Endometrial microvascular endothelial cells (primary cell): ENCODE results near the gene PPP3CB. TPM values are rescaled to one million over a fixed set of nuclear protein-coding genes. Genes with fewer than 3 reads are reported as not detected.

Experiments
- in situ Hi-C: cut with HindIII; loops from 2 replicates; pipeline ENCODE4 v1.10.0; 2017; ENCODE audit warnings: low sequenced_read_pairs, low pct_unique_long_range_greater_than_20kb; ENCODE audit errors: inconsistent ontology term
- total RNA-seq: library from RNA; depleted of rRNA; stranded (reverse); fragments of >200 nt; gene quantifications from one replicate; pipeline ENCODE4 v1.2.3, GENCODE V29; 2015; ENCODE audit errors: inconsistent ontology term

Gene PPP3CB
- total RNA-seq, 1 donor from 2014 or later, result 18.8 TPM

GRCh38 chr10:73493781-73494180 is 2.0 kb downstream of the PPP3CB start:
- in situ Hi-C loops, result no loop called here

DNA sequence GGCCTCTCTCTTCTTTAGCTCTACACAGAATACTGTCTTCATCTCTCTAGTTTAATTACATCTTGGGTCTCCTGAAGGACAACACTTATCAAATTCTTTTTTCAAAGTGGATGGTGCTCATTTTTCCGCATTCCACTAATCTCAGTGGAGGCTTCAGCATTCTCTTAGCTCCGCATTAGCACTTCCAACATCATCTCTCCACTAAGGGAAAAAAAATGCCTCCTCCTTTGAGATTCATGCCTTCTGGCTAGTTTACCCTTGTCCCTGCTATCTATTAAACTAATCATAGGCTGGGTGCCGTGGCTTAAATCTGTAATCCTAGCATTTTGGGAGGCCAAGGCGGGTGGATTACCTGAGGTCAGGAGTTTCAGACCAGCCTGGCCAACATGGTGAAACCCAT is 9.2 kb downstream of the PPP3CB start:
- in situ Hi-C loops, result no loop called here

DNA sequence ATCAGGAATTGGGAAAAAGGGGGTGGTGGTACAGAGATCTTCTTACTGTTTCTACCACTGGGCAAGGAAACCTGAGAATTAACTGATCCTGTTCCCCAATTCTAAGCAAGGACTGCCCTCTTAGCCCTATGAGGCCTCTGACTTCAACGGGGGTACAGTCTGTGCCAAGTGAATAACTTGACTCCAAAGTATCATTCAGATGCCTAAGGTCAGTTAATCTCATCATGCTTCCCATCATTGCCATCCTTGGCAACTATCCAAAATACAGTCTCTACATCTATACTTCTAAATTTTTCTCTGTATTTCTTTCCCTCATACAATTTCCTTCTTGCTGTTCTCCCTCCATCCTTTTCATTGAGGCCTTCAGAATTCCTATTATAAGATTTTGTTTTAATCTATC is 10.5 kb downstream of the PPP3CB start:
- in situ Hi-C loops, result no loop called here

DNA sequence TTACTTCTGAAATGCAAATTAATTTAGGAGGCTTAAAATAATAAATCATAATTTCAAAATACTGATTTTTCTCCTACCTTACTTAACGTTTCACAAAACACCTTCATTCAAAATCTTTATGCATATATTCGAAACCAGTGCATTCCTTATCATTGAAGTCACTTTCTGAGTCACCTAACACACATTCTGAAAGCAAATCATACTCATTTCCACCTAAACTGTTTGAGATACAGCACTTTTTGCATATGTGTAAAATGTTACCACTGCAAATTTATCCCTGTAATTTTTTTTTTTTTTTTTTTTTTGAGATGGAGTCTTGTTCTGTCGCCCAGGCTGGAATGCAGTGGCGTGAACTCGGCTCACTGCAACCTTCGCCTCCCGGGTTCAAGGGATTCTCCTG is 15.7 kb downstream of the PPP3CB start:
- in situ Hi-C loops, result no loop called here

- in situ Hi-C loops, result no loop called here
Measured at GRCh38 chr10:73478636-73479035, 17.2 kb downstream of the PPP3CB start.

DNA sequence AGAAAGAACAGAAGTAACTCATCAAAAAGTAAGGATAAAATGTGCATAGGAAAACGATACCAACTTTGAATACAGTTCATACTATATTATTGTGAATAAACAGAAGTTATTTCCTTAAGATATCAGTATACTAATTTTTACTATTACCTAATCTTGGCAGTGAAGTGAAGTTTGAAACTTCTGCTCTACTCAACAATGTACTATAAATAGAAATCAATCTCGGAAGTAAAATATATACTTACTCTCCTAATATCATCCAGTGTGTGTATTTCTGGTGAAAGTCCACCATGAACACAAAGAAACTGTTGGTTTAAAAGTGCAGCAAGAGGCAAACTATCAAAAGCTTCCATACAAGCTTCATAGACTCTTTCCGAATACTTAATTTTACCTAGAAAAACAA is 24.6 kb downstream of the PPP3CB start:
- in situ Hi-C loops, result no loop called here

DNA sequence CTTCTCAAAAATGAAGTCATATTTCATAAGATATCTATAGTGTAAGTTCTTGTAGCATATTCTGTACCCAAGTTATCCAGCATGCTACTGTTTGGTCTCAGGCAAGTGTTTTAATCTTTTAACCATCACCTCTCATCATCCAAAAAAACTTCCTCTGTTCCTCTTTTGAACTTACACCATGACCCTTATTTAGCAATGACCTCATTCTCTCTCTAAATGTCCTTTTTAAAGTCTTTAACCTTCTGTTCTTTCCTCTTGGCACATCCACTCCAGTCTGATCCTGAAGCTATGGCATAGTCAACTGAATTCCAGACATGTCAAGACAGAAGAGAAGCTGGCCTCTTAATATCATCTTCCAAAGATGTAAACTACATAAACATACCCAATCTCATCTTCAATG is 26.2 kb downstream of the PPP3CB start:
- in situ Hi-C loops, result no loop called here

DNA sequence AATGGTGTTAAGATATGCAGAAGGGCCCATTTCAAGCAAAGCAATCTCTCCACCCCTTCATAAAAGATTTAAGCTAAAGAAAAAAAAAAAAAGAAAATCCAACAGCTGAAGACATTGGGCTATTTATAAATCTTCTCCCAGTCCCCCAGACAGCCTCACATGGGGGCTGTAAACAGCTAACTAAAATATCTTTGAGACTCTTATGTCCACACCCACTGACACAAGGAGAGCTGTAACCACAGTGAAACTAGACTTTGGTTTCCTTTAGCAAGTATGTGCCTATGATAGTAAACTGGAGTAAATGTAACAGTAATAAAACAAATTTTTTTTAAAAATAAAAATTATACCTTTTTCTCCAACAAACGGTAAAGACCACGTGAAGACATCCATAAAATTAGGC is 28.6 kb downstream of the PPP3CB start:
- in situ Hi-C loops, result no loop called here

DNA sequence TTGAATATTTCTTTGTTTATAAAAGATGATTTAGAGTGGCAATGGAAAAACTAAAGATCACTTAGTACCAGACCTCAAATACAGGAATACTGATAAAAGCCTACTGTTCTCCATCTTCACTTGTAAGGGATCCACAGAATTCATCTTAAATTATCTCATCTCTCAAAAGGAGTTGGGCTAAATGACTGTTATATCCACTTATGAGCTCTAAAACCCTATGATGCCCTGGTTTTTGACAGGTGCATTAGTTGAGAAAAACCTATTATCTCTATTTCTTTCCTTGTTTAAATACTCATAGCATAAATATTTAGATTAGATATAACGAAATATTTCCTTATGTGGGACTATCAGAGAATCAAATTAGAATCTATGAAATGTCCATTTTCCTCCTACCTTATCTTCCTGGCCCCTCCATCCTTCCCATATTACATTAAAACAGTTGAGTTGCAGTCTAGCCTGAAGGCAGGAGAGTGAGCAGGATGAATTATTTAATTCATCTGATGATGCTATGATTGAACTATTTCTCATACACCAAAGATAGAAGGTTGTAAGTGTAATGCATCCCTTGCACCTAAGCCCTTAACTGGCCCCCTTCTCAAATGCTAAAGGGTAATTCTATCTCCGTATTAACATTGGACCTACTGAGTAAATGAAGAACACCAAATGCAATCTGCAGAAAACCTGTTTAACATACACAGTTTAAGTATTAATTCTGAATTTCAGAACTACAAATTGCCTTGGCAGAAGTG is 29.7 kb downstream of the PPP3CB start:
- in situ Hi-C loops, result no loop called here

DNA sequence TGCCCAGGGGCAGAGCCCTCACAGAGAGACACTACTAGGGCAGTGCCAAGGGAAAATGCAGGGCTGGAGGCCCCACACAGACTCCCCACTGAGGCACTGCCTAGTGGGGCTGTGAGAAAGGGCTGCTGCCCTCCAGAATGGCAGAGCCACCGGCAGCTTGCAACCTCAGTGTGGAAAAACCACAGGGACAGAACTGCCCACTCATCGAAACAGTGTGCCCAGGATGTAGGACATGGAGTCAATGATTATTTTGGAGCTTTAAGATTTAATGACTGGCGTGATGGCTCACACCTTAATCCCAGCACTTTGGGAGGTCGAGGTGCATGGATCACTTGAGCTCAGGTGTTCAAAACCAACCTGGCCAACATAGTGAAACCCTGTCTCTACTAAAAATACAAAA is 34.9 kb downstream of the PPP3CB start:
- in situ Hi-C loops, result no loop called here

GRCh38 chr10:73459683-73460314 is 36.0 kb downstream of the PPP3CB start:
- in situ Hi-C loops, result no loop called here

- in situ Hi-C loops, result no loop called here
Measured at GRCh38 chr10:73456187-73456890, 39.5 kb downstream of the PPP3CB start.

- in situ Hi-C loops, result no loop called here
Measured at GRCh38 chr10:73449113-73449512, 46.7 kb downstream of the PPP3CB start.

- in situ Hi-C loops, result no loop called here
Measured at GRCh38 chr10:73448384-73448783, 47.4 kb downstream of the PPP3CB start.

- in situ Hi-C loops, result no loop called here
Measured at GRCh38 chr10:73446926-73447325, 48.9 kb downstream of the PPP3CB start.

DNA sequence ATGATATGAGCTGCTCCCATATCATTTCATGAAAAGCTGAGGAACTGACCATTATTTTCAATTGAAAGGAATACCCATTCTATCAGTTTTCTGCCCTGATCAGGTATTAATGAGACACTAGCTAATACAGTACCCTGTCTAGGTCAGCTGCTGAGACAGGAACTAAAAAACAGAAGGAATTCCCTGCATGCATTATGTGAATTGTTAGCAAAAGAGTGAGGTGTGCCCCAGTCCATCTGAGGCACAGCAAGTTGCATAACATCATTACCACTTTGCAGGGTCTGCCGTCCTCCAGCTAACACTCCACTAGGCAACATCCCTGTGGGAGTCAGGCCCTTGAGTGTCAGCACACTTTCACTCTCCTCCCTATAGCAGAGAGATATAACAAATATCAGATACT is 51.4 kb downstream of the PPP3CB start:
- in situ Hi-C loops, result no loop called here

DNA sequence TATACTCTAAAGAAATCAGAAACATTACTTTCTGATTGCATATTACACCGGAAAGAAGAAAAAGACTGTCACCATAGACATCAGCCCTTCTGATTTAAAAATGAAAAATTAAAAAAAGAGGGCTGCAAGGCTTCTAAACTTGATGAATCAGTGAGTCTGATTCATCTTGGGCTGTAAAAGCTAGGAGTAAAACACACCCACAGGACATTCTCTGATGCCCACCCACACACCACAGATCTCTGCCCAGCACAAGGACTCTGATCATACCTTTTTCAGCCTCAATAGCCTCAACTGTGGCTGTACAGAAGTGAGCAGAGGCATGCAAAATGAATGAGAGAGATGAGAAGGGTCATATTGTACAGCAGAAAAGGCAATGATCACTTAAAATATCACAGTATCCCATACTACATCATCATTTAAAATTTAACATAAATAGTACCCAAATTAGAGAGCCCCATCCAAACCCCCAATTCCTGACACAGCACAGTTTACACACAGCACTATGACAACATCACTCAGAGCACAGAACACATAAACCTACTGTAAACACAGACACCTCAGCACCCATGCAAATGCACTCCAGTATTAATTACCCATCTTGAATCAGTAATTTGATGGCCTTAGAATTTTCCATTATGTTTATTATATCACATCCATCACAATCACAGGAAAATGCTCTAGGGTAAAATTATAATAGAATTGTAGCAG is 56.1 kb downstream of the PPP3CB start:
- in situ Hi-C loops, result no loop called here

DNA sequence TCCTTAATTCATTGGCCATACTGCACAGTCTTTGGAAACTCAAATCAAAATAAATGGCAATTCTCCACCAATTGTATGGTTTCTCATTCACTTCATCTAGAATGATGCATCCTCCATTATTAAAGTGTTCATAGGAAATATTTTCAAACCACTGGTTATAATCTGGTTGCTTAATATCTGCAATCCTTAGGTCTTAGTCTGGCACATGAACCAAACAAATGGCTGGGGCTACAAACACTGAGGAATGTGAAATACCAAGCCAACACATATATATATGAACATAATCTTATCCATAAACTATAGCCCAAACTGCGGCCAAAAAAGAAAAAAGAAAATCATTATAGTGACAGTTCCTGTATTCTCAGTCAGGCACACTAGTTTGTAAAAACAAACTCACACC is 56.8 kb downstream of the PPP3CB start:
- in situ Hi-C loops, result no loop called here

DNA sequence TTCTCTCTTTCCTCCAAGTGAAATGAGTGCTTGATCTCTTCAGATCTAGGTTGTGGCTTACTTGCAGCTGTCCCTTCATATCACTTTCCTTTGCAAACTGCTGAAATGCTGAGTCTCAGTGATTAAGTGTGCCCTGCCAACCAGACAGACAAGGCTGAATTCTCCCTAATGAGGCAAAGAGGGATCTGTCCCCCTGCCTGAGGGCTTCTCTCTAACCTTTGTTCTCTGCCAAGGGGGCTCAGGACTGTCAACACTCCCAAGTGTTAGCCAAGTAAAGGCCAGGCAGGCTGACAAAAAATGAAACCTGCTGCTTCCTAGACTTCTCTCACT is 62.3 kb downstream of the PPP3CB start, which contains the start of gene MSS51:
MSS51 (minus strand) TSS at position 24 of the 330 bp plus-strand sequence. CDS start 5,277 bp downstream, outside the sequence.
- in situ Hi-C loops, result no loop called here
